Right atrium auricular region (tissue), 2 donors: ENCODE data around the gene CRYBA4. TPM values are rescaled to one million over a fixed set of nuclear protein-coding genes. Genes with fewer than 3 reads are reported as not detected.
A peak's percentile ranks its signal among the peaks of the same experiment; 100 is the strongest.

Experiments
- DNase-seq: peaks from one replicate; pipeline ENCODE4 v3.0.0-alpha.2; 2019; ENCODE audit warnings: low spot score
- H3K27ac ChIP-seq, 2 donors: fragments of 200-600 bp; sonication (generic); 1 replicate in 1 of 2; 2 replicates in 1 of 2; pipeline ENCODE4 v1.5.1; 2016 to 2019
- H3K27me3 ChIP-seq, 2 donors: fragments of 200-600 bp; sonication (generic); one replicate each; pipeline versions ENCODE4 v1.5.1 to v1.6.0; 2017 to 2019
- H3K36me3 ChIP-seq: fragments of 200-600 bp; sonication (generic); one replicate; pipeline ENCODE4 v1.5.1; 2016
- H3K4me1 ChIP-seq, 2 donors: fragments of 200-600 bp; sonication (generic); one replicate each; pipeline versions ENCODE4 v1.5.1 to v1.6.0; 2017 to 2019
- H3K4me3 ChIP-seq, 2 donors: fragments of 200-600 bp; sonication (generic); 1 replicate in 1 of 2; 2 replicates in 1 of 2; pipeline ENCODE4 v1.5.1; 2017 to 2019; ENCODE audit warnings: mild to moderate bottlenecking in 1 of 2, moderate library complexity in 1 of 2
- H3K9me3 ChIP-seq, 2 donors: fragments of 200-600 bp; sonication (generic); one replicate each; pipeline ENCODE4 v1.5.1; 2019
- CTCF ChIP-seq, 2 donors: fragments of 200-600 bp; sonication (generic); IDR thresholded peaks; one replicate each; pipeline ENCODE4 v1.5.1; 2019; ENCODE audit warnings: antibody characterized with exemption in 2 of 2
- total RNA-seq, 2 donors: library from RNA; depleted of rRNA; stranded (reverse); fragments of >200 nt; gene quantifications; one replicate each; pipeline ENCODE4 v1.1.0, GENCODE V29; 2016

CRYBA4 gene
- total RNA-seq, 2 donors from 2014 or later = not detected

- H3K27ac ChIP-seq = no peak overlapping the region
- DNase-seq = no peak
- H3K4me1 ChIP-seq = peaks cover 0 to 16% of the 10 kb centered on the region in 2 donors
- no peak overlapping the region for H3K4me3 ChIP-seq
- H3K9me3 ChIP-seq = no peaks in the 10 kb centered on the region
- no peaks in the 10 kb centered on the region for H3K27me3 ChIP-seq
- no peaks in the 10 kb centered on the region for H3K36me3 ChIP-seq
- peak; percentile 14 to 40 for TF ChIP-seq CTCF (IDR thresholded peaks at IDR 0.05)
Observed at GRCh38 chr22:26669060-26669481, 47.3 kb downstream of the CRYBA4 start.

GRCh38 chr22:26670459-26670858, 48.7 kb downstream of the CRYBA4 start:
- H3K27ac ChIP-seq = no peak overlapping the region
- H3K9me3 ChIP-seq = no peaks in the 10 kb centered on the region
- peaks cover 0 to 26% of the 10 kb centered on the region in 2 donors for H3K4me1 ChIP-seq
- no peaks in the 10 kb centered on the region for H3K36me3 ChIP-seq
- no peak overlapping the region for H3K4me3 ChIP-seq
- H3K27me3 ChIP-seq = no peaks in the 10 kb centered on the region
- DNase-seq = no peak
- no peak for TF ChIP-seq CTCF (IDR thresholded peaks at IDR 0.05)

DNA sequence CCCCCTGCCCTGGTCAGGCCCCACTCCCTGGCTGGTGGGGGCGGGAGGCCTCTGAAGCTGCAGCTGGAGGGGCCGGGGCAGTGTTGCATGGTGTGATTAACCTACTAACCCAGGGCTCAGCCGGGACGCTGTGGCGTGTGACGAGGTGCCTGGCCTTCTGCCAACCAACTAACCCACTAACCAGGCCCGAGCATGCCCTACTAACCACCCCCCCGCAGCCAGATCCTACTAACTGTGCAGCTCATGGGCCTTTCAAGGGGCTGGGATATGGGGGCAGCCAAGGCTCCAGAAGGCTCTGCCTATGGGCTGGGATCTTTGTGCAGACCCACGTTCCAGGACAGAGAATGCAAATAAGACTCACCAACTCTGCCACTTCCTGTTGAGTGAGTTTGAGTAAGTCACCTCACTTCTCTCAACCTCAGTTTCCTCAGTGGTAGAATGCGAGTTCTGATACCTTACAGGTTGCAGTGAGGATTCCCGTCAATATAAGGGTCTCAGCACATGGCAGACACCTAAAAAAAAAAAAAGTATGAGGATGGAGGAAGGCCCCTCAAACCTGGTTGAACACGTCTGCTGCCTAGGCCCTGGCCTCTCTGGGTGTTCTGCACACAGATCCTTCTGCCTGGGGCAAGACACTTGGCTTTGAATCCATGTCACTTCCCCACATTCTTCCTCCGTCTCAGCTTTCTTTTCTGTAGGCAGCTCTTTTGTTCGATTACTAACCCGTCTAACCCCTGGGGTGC, 49.7 kb downstream of the CRYBA4 start:
- no peak for TF ChIP-seq CTCF (IDR thresholded peaks at IDR 0.05)
- DNase-seq = no peak
- Histone ChIP-seq H3K9me3 (no peaks in the 10 kb centered on the region), H3K27ac (peak overlapping the region; percentile 97 to 98), H3K27me3 (no peaks in the 10 kb centered on the region), H3K4me1 (peaks cover 0 to 26% of the 10 kb centered on the region in 2 donors), H3K36me3 (no peaks in the 10 kb centered on the region), H3K4me3 (no peak overlapping the region)

DNA sequence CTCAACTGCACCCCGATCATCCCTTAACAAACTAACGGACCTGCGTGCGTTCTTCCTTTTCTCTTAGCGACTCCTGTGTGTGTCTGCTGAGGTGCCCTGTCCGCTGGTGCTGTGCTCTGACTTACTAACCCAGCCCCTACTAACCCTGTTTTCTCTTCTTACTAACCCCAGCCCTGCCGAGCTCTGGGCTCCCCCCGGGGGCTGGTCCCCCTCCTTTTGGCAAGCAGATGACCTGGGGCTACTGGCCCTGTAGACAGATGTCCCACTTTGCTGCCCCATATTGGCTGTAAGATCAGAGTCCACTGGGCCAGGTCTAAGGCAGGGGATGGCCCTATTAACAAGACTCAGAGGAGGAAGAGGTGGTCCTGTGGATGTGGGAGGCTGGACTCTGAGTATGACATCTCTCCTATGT, 50.3 kb downstream of the CRYBA4 start:
- peak overlapping the region in 1 of 2 donors; percentile 86 for H3K4me3 ChIP-seq

DNA sequence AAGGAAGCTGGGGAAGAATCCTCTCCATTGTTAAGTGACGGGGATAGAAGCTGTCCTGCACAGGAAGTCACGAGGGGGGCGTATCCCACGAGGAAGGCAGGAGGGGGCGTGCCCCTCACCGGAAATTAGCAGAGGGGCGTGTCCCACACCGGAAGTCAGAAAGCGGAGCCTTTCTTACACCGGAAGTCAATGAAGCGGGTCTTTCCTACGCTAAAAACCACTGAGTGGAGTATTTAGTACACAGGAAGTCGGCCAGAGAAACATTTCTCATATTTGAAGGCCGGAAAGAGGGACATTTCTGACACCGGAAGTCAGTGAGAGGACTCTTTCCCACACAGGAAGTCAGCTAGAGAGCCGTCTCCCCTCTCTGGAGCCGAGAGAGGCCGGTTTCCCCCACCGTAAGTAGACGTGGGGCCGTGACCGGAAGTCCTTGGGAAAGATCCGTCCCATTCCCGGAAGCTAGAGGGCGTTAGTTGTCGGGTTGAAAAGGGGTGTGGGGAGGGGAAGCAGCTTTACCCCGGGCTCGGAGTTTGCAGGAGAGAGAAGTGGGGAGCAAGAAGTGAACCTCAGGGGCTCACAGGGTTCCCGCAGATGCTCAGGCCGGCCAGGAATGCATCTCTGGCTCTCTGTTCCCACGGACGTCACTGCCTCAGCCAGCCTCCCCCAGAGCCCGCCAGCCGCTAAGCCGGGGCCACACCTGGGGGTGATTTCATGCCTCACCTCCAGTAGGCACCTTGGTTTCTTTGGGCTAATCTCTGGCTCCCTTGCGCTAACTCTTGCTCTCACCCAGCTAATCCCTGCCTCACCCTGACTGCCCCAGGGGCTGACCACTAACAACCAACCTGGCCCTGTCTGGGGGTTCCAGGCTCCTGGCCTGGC, 51.1 kb downstream of the CRYBA4 start:
- Histone ChIP-seq H3K36me3 (no peaks in the 10 kb centered on the region), H3K4me3 (peak overlapping the region; percentile 86 to 95), H3K4me1 (peaks cover 0 to 26% of the 10 kb centered on the region in 2 donors), H3K27ac (peak overlapping the region; percentile 97 to 98), H3K27me3 (no peaks in the 10 kb centered on the region), H3K9me3 (no peaks in the 10 kb centered on the region)
- TF ChIP-seq CTCF (IDR thresholded peaks at IDR 0.05) = peak; percentile 34 to 74
- DNase-seq = peak; percentile 96

More for the DNA sequence above, 50.3 kb downstream of the CRYBA4 start:
- no peaks in the 10 kb centered on the region for H3K9me3 ChIP-seq
- peak overlapping the region; percentile 97 to 98 for H3K27ac ChIP-seq
- peaks cover 0 to 26% of the 10 kb centered on the region in 2 donors for H3K4me1 ChIP-seq
- no peak for DNase-seq
- H3K36me3 ChIP-seq = no peaks in the 10 kb centered on the region
- TF ChIP-seq CTCF (IDR thresholded peaks at IDR 0.05) = no peak
- no peaks in the 10 kb centered on the region for H3K27me3 ChIP-seq
